ENCODE measurements around the gene KIF19.

Gene KIF19

DNA sequence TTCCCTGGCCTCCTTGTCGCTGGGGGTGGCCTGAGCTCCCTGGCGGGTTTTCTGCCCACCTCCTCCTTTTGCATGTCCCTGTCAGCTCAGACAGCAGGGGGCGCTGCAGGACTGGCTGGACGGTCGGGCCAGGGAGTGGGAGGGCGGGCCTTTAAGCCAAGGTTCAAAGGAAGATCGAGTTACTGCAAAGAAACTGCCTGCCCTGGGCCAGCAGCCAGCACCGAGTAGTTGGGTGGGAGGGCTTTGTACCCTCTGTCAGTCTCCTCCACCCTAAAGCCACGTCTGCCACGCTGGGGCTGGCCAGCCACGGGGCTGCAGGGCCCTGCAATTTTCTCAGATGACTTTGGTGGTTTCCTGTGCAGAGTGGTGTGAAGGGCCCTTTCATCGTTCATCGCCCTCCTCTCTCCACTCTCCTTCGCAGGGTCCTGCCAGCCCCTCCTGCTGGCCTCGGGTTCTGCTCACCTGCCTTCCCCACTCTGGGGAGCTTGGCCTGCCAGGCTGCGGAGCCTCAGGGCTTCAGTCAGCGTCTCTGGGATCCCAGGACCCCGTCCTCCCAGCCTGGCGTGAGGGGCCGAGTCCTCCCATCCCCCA is 53.6 kb downstream of the KIF19 start:
- Histone ChIP-seq H3K4me1 (ENCODE audit: control insufficient read depth, insufficient read depth, low read length) (peaks cover 14% of the 10 kb centered on the region), H3K27ac (ENCODE audit: low read length) (no peak overlapping the region), H3K9ac (ENCODE audit: low read length in 2 of 2) (peak overlapping the region; percentile 37 to 58), H3K9me3 (ENCODE audit: control insufficient read depth in 2 of 2, low read length in 2 of 2) (no peaks in the 10 kb centered on the region), H3K4me3 (ENCODE audit: low read length in 2 of 2) (peak overlapping the region; percentile 55 to 64), H3K36me3 (ENCODE audit: control insufficient read depth in 2 of 2, insufficient read depth in 2 of 2, low read length in 2 of 2) (no peaks in the 10 kb centered on the region), H3K27me3 (ENCODE audit: control insufficient read depth in 1 of 2, insufficient read depth in 2 of 2, low read length in 2 of 2) (no peaks in the 10 kb centered on the region)

GRCh38 chr17:74380086-74380958 is 54.3 kb downstream of the KIF19 start:
- H3K4me1 ChIP-seq (ENCODE audit: control insufficient read depth, insufficient read depth, low read length) = peaks cover 14% of the 10 kb centered on the region
- no peaks in the 10 kb centered on the region for H3K36me3 ChIP-seq (ENCODE audit: control insufficient read depth in 2 of 2, insufficient read depth in 2 of 2, low read length in 2 of 2)
- no peaks in the 10 kb centered on the region for H3K9me3 ChIP-seq (ENCODE audit: control insufficient read depth in 2 of 2, low read length in 2 of 2)
- peak overlapping the region; percentile 55 to 64 for H3K4me3 ChIP-seq (ENCODE audit: low read length in 2 of 2)
- H3K27me3 ChIP-seq (ENCODE audit: control insufficient read depth in 1 of 2, insufficient read depth in 2 of 2, low read length in 2 of 2) = no peaks in the 10 kb centered on the region
- peak overlapping the region; percentile 37 for H3K27ac ChIP-seq (ENCODE audit: low read length)
- H3K9ac ChIP-seq (ENCODE audit: low read length in 2 of 2) = peak overlapping the region in 1 of 2 donors; percentile 58

GRCh38 chr17:74380959-74381808 is 55.2 kb downstream of the KIF19 start:
- Histone ChIP-seq H3K36me3 (ENCODE audit: control insufficient read depth in 2 of 2, insufficient read depth in 2 of 2, low read length in 2 of 2) (no peaks in the 10 kb centered on the region), H3K9me3 (ENCODE audit: control insufficient read depth in 2 of 2, low read length in 2 of 2) (no peaks in the 10 kb centered on the region), H3K27ac (ENCODE audit: low read length) (no peak overlapping the region), H3K27me3 (ENCODE audit: control insufficient read depth in 1 of 2, insufficient read depth in 2 of 2, low read length in 2 of 2) (no peaks in the 10 kb centered on the region), H3K4me1 (ENCODE audit: control insufficient read depth, insufficient read depth, low read length) (peaks cover 14% of the 10 kb centered on the region), H3K9ac (ENCODE audit: low read length in 2 of 2) (no peak overlapping the region), H3K4me3 (ENCODE audit: low read length in 2 of 2) (no peak overlapping the region)

DNA sequence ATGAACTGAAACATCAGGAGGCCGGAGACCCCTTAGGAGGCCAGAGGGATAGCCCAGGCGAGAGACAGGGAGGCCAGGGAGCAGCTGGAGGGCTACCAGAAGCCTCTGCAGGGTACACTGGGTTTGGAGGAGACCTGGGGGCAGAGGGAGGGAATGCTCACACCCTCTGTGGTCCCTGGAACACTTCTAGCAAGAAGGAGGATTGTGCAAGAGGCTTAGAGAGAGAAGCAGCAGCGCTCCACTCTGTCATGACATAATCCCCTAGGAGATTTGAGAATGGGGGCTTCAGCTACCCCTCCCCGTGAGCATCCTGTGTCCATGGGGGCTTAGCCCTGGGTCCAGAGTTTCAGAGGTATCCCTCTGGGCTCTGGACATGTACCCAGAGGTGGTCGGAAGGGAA is 57.1 kb downstream of the KIF19 start:
- Histone ChIP-seq H3K36me3 (ENCODE audit: control insufficient read depth in 2 of 2, insufficient read depth in 2 of 2, low read length in 2 of 2) (no peaks in the 10 kb centered on the region), H3K9me3 (ENCODE audit: control insufficient read depth in 2 of 2, low read length in 2 of 2) (no peaks in the 10 kb centered on the region), H3K9ac (ENCODE audit: low read length in 2 of 2) (no peak overlapping the region), H3K27me3 (ENCODE audit: control insufficient read depth in 1 of 2, insufficient read depth in 2 of 2, low read length in 2 of 2) (no peaks in the 10 kb centered on the region), H3K27ac (ENCODE audit: low read length) (no peak overlapping the region), H3K4me3 (ENCODE audit: low read length in 2 of 2) (no peak overlapping the region), H3K4me1 (ENCODE audit: control insufficient read depth, insufficient read depth, low read length) (peaks cover 14% of the 10 kb centered on the region)

GRCh38 chr17:74385201-74385600 is 59.2 kb downstream of the KIF19 start:
- Histone ChIP-seq H3K27me3 (ENCODE audit: control insufficient read depth in 1 of 2, insufficient read depth in 2 of 2, low read length in 2 of 2) (no peaks in the 10 kb centered on the region), H3K4me3 (ENCODE audit: low read length in 2 of 2) (no peak overlapping the region), H3K9ac (ENCODE audit: low read length in 2 of 2) (no peak overlapping the region), H3K27ac (ENCODE audit: low read length) (no peak overlapping the region), H3K36me3 (ENCODE audit: control insufficient read depth in 2 of 2, insufficient read depth in 2 of 2, low read length in 2 of 2) (no peaks in the 10 kb centered on the region), H3K4me1 (ENCODE audit: control insufficient read depth, insufficient read depth, low read length) (peaks cover 4% of the 10 kb centered on the region), H3K9me3 (ENCODE audit: control insufficient read depth in 2 of 2, low read length in 2 of 2) (no peaks in the 10 kb centered on the region)

- Histone ChIP-seq H3K27ac (ENCODE audit: low read length) (no peak overlapping the region), H3K36me3 (ENCODE audit: control insufficient read depth in 2 of 2, insufficient read depth in 2 of 2, low read length in 2 of 2) (no peaks in the 10 kb centered on the region), H3K9me3 (ENCODE audit: control insufficient read depth in 2 of 2, low read length in 2 of 2) (no peaks in the 10 kb centered on the region), H3K4me3 (ENCODE audit: low read length in 2 of 2) (no peak overlapping the region), H3K27me3 (ENCODE audit: control insufficient read depth in 1 of 2, insufficient read depth in 2 of 2, low read length in 2 of 2) (no peaks in the 10 kb centered on the region), H3K4me1 (ENCODE audit: control insufficient read depth, insufficient read depth, low read length) (no peaks in the 10 kb centered on the region), H3K9ac (ENCODE audit: low read length in 2 of 2) (no peak overlapping the region)
Observed at GRCh38 chr17:74386386-74386785, 60.4 kb downstream of the KIF19 start.

GRCh38 chr17:74387365-74388218 is 61.6 kb downstream of the KIF19 start:
- H3K36me3 ChIP-seq (ENCODE audit: control insufficient read depth in 2 of 2, insufficient read depth in 2 of 2, low read length in 2 of 2) = no peaks in the 10 kb centered on the region
- H3K4me1 ChIP-seq (ENCODE audit: control insufficient read depth, insufficient read depth, low read length) = no peaks in the 10 kb centered on the region
- no peak overlapping the region for H3K9ac ChIP-seq (ENCODE audit: low read length in 2 of 2)
- no peaks in the 10 kb centered on the region for H3K27me3 ChIP-seq (ENCODE audit: control insufficient read depth in 1 of 2, insufficient read depth in 2 of 2, low read length in 2 of 2)
- H3K9me3 ChIP-seq (ENCODE audit: control insufficient read depth in 2 of 2, low read length in 2 of 2) = no peaks in the 10 kb centered on the region
- H3K27ac ChIP-seq (ENCODE audit: low read length) = no peak overlapping the region
- no peak overlapping the region for H3K4me3 ChIP-seq (ENCODE audit: low read length in 2 of 2)

GRCh38 chr17:74389084-74389753 is 63.2 kb downstream of the KIF19 start:
- H3K4me3 ChIP-seq (ENCODE audit: low read length in 2 of 2) = no peak overlapping the region
- no peak overlapping the region for H3K9ac ChIP-seq (ENCODE audit: low read length in 2 of 2)
- H3K27me3 ChIP-seq (ENCODE audit: control insufficient read depth in 1 of 2, insufficient read depth in 2 of 2, low read length in 2 of 2) = no peaks in the 10 kb centered on the region
- H3K36me3 ChIP-seq (ENCODE audit: control insufficient read depth in 2 of 2, insufficient read depth in 2 of 2, low read length in 2 of 2) = no peaks in the 10 kb centered on the region
- no peaks in the 10 kb centered on the region for H3K4me1 ChIP-seq (ENCODE audit: control insufficient read depth, insufficient read depth, low read length)
- H3K9me3 ChIP-seq (ENCODE audit: control insufficient read depth in 2 of 2, low read length in 2 of 2) = peaks cover 0 to 3% of the 10 kb centered on the region in 2 donors
- H3K27ac ChIP-seq (ENCODE audit: low read length) = no peak overlapping the region

GRCh38 chr17:74389937-74390679 is 64.1 kb downstream of the KIF19 start:
- Histone ChIP-seq H3K9ac (ENCODE audit: low read length in 2 of 2) (no peak overlapping the region), H3K36me3 (ENCODE audit: control insufficient read depth in 2 of 2, insufficient read depth in 2 of 2, low read length in 2 of 2) (no peaks in the 10 kb centered on the region), H3K9me3 (ENCODE audit: control insufficient read depth in 2 of 2, low read length in 2 of 2) (peaks cover 0 to 3% of the 10 kb centered on the region in 2 donors), H3K4me1 (ENCODE audit: control insufficient read depth, insufficient read depth, low read length) (no peaks in the 10 kb centered on the region), H3K4me3 (ENCODE audit: low read length in 2 of 2) (no peak overlapping the region), H3K27me3 (ENCODE audit: control insufficient read depth in 1 of 2, insufficient read depth in 2 of 2, low read length in 2 of 2) (peaks cover 0 to 2% of the 10 kb centered on the region in 2 donors), H3K27ac (ENCODE audit: low read length) (no peak overlapping the region)

All from stomach smooth muscle (tissue), 2 donors.